Measurements from ENCODE around the gene CCDC86. TPM values are rescaled to one million over a fixed set of nuclear protein-coding genes. Genes with fewer than 3 reads are reported as not detected.
A peak's percentile ranks its signal among the peaks of the same experiment; 100 is the strongest.

CCDC86 gene
- total RNA-seq, 4 donors from 2014 or later, result 11.8 to 38.0 (median 24.4) TPM

DNA sequence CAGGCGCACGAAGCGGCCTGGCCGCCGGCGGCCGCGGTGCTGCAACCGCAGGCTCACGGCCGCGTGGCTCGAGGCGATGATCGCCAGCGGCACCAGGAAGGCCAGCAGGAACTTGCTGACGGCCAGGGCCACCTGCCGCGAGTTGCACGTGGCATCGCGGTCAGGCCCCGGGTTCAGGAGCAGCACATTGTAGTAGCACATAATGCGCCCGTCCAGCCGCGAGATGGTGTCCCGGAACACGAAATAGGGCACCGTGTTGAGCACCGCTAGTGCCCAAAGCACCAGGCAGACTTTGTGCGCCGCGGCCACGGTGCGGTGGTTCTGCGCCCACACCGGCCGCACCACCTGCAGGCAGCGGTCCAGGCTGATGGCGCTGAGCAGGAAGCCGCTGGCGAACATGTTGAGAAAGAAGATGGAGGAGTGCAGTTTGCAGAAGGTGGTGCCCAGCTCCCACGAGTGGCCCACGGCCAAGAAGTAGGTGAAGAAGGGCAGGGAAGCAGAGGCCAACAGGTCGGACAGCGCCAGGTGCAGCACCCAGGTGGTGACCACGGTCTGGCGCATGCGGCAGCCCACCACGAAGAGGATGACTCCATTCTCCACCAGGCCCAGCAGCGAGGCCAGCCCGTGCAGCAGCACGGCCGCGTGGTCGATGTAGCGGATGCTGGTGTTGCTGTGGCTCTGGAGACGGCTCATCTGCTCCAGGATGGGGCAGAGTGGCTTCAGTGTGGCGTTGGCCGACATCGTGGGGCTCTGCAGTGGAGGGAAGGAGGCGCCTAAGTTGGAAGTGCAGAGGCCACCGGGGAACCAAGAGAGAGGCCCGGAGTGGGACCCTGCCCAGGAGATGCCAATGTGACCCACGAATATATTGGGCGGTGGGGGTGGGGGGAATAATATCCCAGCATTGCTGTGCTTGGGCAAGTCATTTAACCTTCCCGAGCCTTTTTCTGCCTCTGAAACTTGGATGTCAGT, 11.4 kb downstream of the CCDC86 start:
- Histone ChIP-seq H3K36me3 (peaks cover 23 to 52% (median 24%) of the 10 kb centered on the region in 3 donors), H3K27ac (no peak overlapping the region), H3K4me3 (no peak overlapping the region), H3K4me1 (no peaks in the 10 kb centered on the region), H3K9me3 (no peaks in the 10 kb centered on the region), H3K27me3 (no peaks in the 10 kb centered on the region)
- intact Hi-C loops (cut with DNase I), result no loop called here
- WGBS, 2 donors, result 90 to 94% methylated on average over 16 to 28 of the region's 68 CpGs
- DNase-seq, result no peak
- no peak for TF ChIP-seq POLR2A (IDR thresholded peaks at IDR 0.05)
- TF ChIP-seq, protein P1, sequence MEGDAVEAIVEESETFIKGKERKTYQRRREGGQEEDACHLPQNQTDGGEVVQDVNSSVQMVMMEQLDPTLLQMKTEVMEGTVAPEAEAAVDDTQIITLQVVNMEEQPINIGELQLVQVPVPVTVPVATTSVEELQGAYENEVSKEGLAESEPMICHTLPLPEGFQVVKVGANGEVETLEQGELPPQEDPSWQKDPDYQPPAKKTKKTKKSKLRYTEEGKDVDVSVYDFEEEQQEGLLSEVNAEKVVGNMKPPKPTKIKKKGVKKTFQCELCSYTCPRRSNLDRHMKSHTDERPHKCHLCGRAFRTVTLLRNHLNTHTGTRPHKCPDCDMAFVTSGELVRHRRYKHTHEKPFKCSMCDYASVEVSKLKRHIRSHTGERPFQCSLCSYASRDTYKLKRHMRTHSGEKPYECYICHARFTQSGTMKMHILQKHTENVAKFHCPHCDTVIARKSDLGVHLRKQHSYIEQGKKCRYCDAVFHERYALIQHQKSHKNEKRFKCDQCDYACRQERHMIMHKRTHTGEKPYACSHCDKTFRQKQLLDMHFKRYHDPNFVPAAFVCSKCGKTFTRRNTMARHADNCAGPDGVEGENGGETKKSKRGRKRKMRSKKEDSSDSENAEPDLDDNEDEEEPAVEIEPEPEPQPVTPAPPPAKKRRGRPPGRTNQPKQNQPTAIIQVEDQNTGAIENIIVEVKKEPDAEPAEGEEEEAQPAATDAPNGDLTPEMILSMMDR (IDR thresholded peaks at IDR 0.05), result no peak

DNA sequence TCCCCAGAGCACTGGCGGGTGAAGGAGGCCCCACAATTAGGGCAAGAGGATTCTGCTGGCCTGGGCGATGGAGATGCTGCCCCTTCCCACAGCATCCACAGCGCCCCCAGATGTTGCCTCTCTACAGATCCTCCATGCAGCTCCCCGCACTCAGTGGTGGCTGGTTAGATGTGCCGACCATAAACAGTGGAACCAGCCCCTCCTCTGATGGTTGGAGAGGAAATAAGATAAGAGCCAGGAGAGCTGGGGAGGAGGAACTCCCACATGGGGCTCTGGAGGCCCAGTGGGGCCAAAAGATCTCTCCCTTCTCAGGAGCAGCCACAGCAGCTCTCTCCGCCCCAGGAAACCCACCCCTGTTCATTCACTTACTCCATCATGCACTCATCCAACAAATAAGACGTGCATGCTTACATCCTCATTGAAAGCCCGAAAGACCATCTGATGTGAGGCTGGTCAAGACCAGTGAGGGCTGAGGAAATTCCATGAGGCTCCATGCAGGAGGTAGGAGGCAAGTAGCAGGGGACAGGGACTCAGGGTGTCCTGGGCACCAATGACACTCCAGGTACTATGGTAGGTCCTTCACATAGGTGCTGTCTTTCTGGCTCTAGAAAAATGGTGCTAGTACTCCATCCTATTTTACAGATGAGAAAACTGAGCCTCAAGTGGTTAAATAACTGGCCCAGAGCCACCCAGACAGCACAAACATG, 12.4 kb downstream of the CCDC86 start:
- 68 to 71% methylated on average over 4 to 7 of the region's 8 CpGs for WGBS, 2 donors
- Histone ChIP-seq H3K4me1 (no peaks in the 10 kb centered on the region), H3K27ac (no peak overlapping the region), H3K9me3 (no peaks in the 10 kb centered on the region), H3K36me3 (peaks cover 15 to 42% (median 23%) of the 10 kb centered on the region in 3 donors), H3K4me3 (no peak overlapping the region), H3K27me3 (no peaks in the 10 kb centered on the region)
- no peak for TF ChIP-seq POLR2A (IDR thresholded peaks at IDR 0.05)
- TF ChIP-seq, protein P1 (IDR thresholded peaks at IDR 0.05), result no peak
- no peak for DNase-seq
- intact Hi-C loops (cut with DNase I), result no loop called here

DNA sequence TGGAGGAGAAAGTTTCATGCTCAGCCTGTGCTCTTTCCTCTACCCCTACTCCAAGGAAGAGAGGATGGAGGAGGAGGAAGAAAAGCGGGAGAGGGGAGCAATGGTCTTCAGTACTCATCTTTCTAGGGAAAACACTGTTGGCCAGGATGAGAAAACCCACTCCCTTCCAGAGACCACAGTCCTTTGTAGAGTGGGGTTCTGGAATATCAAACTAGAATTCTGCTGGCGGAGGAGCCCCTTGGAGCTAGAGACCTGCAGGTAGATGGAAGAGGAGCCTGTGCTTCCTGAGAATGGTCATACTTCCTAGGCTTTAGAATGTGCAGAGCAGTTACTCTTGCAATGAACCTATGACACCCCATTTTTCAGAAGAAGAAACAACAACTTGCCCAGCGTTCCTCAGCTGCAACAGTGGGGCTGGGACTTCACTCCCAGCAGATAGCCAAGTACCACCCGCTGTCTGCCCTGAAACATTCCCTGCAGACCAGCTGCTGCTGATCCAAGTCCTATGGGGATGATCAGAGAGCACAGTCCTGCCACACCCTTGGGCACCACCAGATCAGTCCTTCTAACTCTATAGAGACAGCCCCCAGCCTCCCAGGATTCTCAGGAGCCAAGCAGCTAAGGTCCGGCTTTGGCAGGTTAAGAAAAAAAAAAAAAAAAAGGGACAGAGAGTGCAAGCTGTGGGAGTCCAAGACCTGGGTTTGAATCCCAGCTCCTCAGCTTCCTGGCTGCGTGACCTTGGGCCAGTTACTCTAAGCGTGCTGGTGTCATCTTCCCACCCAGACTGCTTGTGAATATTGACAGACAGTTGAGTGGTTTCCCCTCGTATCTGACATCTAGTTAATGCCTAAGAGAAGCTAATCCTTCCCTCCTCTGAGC, 13.2 kb downstream of the CCDC86 start:
- intact Hi-C loops (cut with DNase I), result no loop called here
- WGBS, 2 donors, result 54 to 56% methylated on average over 5 to 6 of the region's 8 CpGs
- peaks cover 7 to 34% (median 15%) of the 10 kb centered on the region in 3 donors for H3K36me3 ChIP-seq

DNA sequence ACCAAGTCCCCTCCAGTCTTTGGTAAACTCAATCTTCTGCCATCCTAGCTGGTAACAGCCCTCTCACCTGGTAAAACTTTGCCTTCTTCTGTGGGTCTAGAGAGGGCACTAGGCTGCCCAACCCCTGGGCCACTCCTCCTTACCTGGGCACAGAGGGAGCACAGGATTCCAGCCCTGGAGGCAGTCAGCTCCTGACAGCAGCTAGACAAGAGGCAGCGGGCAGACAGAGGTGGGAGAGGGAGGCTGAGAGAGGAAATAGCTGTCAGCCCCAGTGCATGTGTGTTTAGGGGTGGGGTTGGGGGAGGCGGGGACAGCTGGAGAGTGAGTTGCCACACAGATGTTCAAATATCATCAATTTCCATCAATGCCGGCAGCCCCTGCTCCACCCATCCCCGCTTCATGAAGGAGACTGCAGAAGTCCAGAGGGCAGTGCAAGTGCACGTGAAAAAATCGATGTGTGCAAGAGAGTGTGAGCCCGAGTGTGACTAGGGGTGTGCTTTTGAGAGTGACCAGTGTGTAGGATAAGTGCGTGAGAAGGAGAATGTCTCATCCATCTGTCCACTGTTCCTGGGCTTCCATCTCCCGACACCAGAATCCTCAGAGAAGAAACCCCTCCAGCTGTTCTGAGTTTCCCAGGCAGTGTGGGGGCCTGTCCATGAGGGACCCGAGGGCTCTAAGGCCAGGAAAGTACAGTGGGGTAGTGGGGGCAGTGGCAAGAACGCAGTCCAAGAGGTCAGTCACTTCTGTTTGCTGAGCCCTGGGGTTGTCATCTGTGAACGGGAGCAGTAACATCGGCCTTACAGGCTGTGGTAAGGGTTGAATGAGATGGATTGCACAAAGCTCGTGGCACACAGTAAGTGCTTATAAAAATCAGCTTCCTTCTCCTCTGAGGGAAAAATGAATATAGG, 14.1 kb downstream of the CCDC86 start, which contains the start of gene PTGDR2:
TSS of gene PTGDR2 (minus strand) at position 225 of the 908 bp plus-strand sequence. CDS start 2,228 bp downstream, outside the sequence.
- no peak for DNase-seq
- H3K27ac ChIP-seq, result no peak within 1 kb of the TSS
- peak within 1 kb of the TSS in 1 of 4 donors; percentile 14 for H3K4me3 ChIP-seq
- H3K4me1 ChIP-seq, result no peaks in the 10 kb centered on the region
- intact Hi-C loops (cut with DNase I), result no loop called here
- no peak for TF ChIP-seq POLR2A (IDR thresholded peaks at IDR 0.05)
- TF ChIP-seq, protein P1 (IDR thresholded peaks at IDR 0.05), result no peak
- no peaks in the 10 kb centered on the region for H3K27me3 ChIP-seq
- WGBS, 2 donors, result 42 to 48% methylated on average over 14 of the region's 14 CpGs
- H3K36me3 ChIP-seq, result peaks cover 0 to 25% (median 7%) of the 10 kb centered on the region in 3 donors
- H3K9me3 ChIP-seq, result no peaks in the 10 kb centered on the region

More for the DNA sequence above, 13.2 kb downstream of the CCDC86 start:
- Histone ChIP-seq H3K9me3 (no peaks in the 10 kb centered on the region), H3K4me3 (peak overlapping the region in 1 of 4 donors; percentile 14), H3K27me3 (no peaks in the 10 kb centered on the region), H3K27ac (no peak overlapping the region), H3K4me1 (no peaks in the 10 kb centered on the region)
- no peak for TF ChIP-seq POLR2A (IDR thresholded peaks at IDR 0.05)
- TF ChIP-seq, protein P1 (IDR thresholded peaks at IDR 0.05), result no peak
- DNase-seq, result no peak
